WTC11 (cell line): ENCODE results near the gene CALCOCO2.

Experiments used
- CTCF ChIP-seq: fragments of 200-600 bp; IDR thresholded peaks from 2 replicates; pipeline ENCODE4 v1.8.0; 2022; ENCODE audit warnings: antibody characterized with exemption
- MAX ChIP-seq: sonication (generic); formaldehyde crosslinking; IDR thresholded peaks from 2 replicates; pipeline ENCODE4 v1.8.0; 2022; ENCODE audit warnings: mild to moderate bottlenecking, missing genetic modification reagents
- MXD4 ChIP-seq: fragments of 250-450 bp; sonication (Bioruptor Pico); IDR thresholded peaks from 2 replicates; pipeline ENCODE4 v1.8.0; 2021; ENCODE audit warnings: mild to moderate bottlenecking, moderate library complexity, borderline replicate concordance
- NR1H2 ChIP-seq: sonication (generic); formaldehyde crosslinking; IDR thresholded peaks from 2 replicates; pipeline ENCODE4 v1.9.0; 2021; ENCODE audit warnings: mild to moderate bottlenecking, moderate library complexity, missing genetic modification reagents
- TEAD1 ChIP-seq: sonication (generic); formaldehyde crosslinking; IDR thresholded peaks from 2 replicates; pipeline ENCODE4 v1.8.0; 2022; ENCODE audit warnings: mild to moderate bottlenecking, missing genetic modification reagents
- ZSCAN18 ChIP-seq: fragments of 250-450 bp; sonication (Bioruptor Pico); IDR thresholded peaks from 2 replicates; pipeline ENCODE4 v2.1.2; 2022; ENCODE audit warnings: mild to moderate bottlenecking, moderate library complexity

- TF ChIP-seq TEAD1 (CRISPR knock-in tag) (no peak), CTCF (no peak), MXD4 (CRISPR knock-in tag) (no peak), ZSCAN18 (CRISPR knock-in tag) (no peak), MAX (CRISPR knock-in tag) (no peak), NR1H2 (CRISPR knock-in tag) (no peak)
Observed at GRCh38 chr17:48868916-48869500, 38.2 kb downstream of the CALCOCO2 start.
